Measurements from ENCODE around the gene TMC4.

TMC4 gene

DNA sequence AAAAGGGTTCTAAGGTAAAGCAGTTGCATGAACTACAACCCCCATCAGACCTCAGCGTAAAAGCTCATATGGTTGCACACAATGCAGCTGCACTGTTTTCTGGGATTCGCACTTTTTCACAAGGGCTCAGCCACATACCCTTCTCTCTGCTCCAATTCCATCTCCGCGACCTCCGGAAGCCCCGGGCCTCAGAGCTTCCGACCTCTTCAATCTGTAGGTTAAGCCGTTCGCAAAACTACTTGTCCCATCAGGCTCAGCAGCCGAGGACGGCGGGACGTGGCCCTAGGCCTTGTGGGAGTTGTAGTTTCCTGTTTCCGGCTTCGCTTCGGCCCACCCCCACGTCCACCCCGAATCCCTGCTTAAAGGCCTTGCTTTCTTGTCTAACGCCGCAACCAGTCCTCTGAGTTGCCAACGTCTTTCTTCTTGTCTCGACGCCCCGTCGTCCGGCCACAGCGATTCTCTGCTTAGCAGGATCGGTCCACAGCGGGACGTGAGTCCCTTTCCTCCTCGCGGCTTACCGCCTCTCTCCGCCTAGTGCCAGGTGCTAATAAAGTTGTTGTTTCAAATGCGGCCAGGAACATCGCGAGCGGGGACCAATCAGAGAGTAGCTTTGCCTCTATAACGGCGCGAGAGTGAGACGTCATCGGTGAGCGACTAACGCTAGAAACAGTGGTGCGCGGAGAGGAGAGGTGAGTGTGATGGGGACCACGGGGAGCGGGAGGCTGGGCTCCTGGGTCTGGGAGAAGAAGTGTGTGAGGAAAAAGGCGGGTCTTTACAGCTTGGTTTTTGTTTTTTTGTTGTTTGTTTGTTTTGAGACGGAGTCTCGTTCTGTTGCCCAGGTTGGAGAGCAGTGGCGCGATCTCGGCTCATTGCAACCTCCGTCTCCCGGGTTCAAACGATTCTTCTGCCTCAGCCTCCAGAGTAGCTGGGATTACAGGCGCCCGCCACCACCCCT lies 57.6 kb downstream of the TMC4 start, which contains the start of the genes PRPF31 and TFPT:
TSS of gene PRPF31 (plus strand) at position 646 of the 955 bp plus-strand sequence. CDS start 2,525 bp downstream, outside the sequence.
TSS of gene TFPT (minus strand) at position 549 of the 955 bp plus-strand sequence. CDS start at position 161, 388 bp downstream.
- peaks cover 15% of the 10 kb centered on the region for H3K4me1 ChIP-seq (ENCODE audit: control insufficient read depth, insufficient read depth, low read length)
- peak within 1 kb of the TSS; percentile 95 for H3K9ac ChIP-seq (ENCODE audit: low read depth, low read length)
- H3K27me3 ChIP-seq (ENCODE audit: control insufficient read depth, insufficient read depth, low read length): no peaks in the 10 kb centered on the region

GRCh38 chr19:54114340-54115108 lies 58.4 kb downstream of the TMC4 start:
- Histone ChIP-seq H3K9ac (ENCODE audit: low read depth, low read length) (peak overlapping the region; percentile 95), H3K4me2 (ENCODE audit: low read length) (peak overlapping the region; percentile 98), H3K36me3 (ENCODE audit: insufficient read depth, low read length) (peaks cover 21% of the 10 kb centered on the region), H3K9me3 (replicated peaks; ENCODE audit: low read length) (no peaks in the 10 kb centered on the region), H3K4me1 (ENCODE audit: control insufficient read depth, insufficient read depth, low read length) (peaks cover 15% of the 10 kb centered on the region), H3K4me3 (ENCODE audit: low read length) (peak overlapping the region; percentile 92), H3K27me3 (ENCODE audit: control insufficient read depth, insufficient read depth, low read length) (no peaks in the 10 kb centered on the region)

More for the DNA sequence above, 57.6 kb downstream of the TMC4 start, which contains the start of the genes PRPF31 and TFPT:
- Histone ChIP-seq H3K4me2 (ENCODE audit: low read length) (peak within 1 kb of the TSS; percentile 98), H3K9me3 (replicated peaks; ENCODE audit: low read length) (no peaks in the 10 kb centered on the region), H3K36me3 (ENCODE audit: insufficient read depth, low read length) (peaks cover 21% of the 10 kb centered on the region), H3K4me3 (ENCODE audit: low read length) (peak within 1 kb of the TSS; percentile 92)

Data from skeletal muscle satellite cell (primary cell).